ENCODE data around the gene LHFPL6.

The LHFPL6 gene

GRCh38 chr13:39602614-39603366, at the start of gene LHFPL6:
TSS of gene LHFPL6 (minus strand) at chr13:39603193.
- peak; percentile 39 for DNase-seq

- no peak for DNase-seq
Measured at GRCh38 chr13:39646122-39646521, 43.1 kb upstream of the LHFPL6 start.

- DNase-seq: no peak
Measured at GRCh38 chr13:39641645-39642044, 38.7 kb upstream of the LHFPL6 start.

- no peak for DNase-seq
Measured at GRCh38 chr13:39637890-39638289, 34.9 kb upstream of the LHFPL6 start.

- no peak for DNase-seq
Measured at GRCh38 chr13:39635564-39635963, 32.6 kb upstream of the LHFPL6 start.

- no peak for DNase-seq
Measured at GRCh38 chr13:39632994-39633393, 30.0 kb upstream of the LHFPL6 start.

- no peak for DNase-seq
Measured at GRCh38 chr13:39631307-39631706, 28.3 kb upstream of the LHFPL6 start.

- no peak for DNase-seq
Measured at GRCh38 chr13:39623466-39623865, 20.5 kb upstream of the LHFPL6 start.

- no peak for DNase-seq
Measured at GRCh38 chr13:39618561-39618960, 15.6 kb upstream of the LHFPL6 start.

- DNase-seq: peak; percentile 57
Measured at GRCh38 chr13:39616087-39616694, 13.2 kb upstream of the LHFPL6 start.

GRCh38 chr13:39612023-39612637, 9.1 kb upstream of the LHFPL6 start:
- peak; percentile 43 for DNase-seq

- no peak for DNase-seq
Measured at GRCh38 chr13:39607876-39608275, 4.9 kb upstream of the LHFPL6 start.

- DNase-seq: no peak
Measured at GRCh38 chr13:39605677-39606320, 2.8 kb upstream of the LHFPL6 start.

- no peak for DNase-seq
Measured at GRCh38 chr13:39604756-39605155, 1.8 kb upstream of the LHFPL6 start.

- no peak for DNase-seq
Measured at GRCh38 chr13:39603424-39603947, 493 bp upstream of the LHFPL6 start.

- DNase-seq: peak; percentile 39
Measured at GRCh38 chr13:39602277-39602613, 748 bp downstream of the LHFPL6 start.

GRCh38 chr13:39601636-39602035, 1.4 kb downstream of the LHFPL6 start:
- DNase-seq: no peak

GRCh38 chr13:39600766-39601165, 2.2 kb downstream of the LHFPL6 start:
- no peak for DNase-seq

GRCh38 chr13:39599842-39600241, 3.2 kb downstream of the LHFPL6 start:
- no peak for DNase-seq

GRCh38 chr13:39599012-39599411, 4.0 kb downstream of the LHFPL6 start:
- DNase-seq: no peak

GRCh38 chr13:39597838-39598237, 5.2 kb downstream of the LHFPL6 start:
- DNase-seq: no peak

- DNase-seq: no peak
Measured at GRCh38 chr13:39596685-39597084, 6.3 kb downstream of the LHFPL6 start.

- DNase-seq: no peak
Measured at GRCh38 chr13:39596176-39596575, 6.8 kb downstream of the LHFPL6 start.
